Astrocyte (in vitro differentiated cells and primary cell): Measurements from ENCODE around the gene PTPRD. TPM values are rescaled to one million over a fixed set of nuclear protein-coding genes. Genes with fewer than 3 reads are reported as not detected.

ENCODE experiments used
- DNase-seq: peaks from one replicate; pipeline ENCODE4 v3.0.0-alpha.2; 2010; ENCODE audit warnings: low read depth
- FAIRE-seq: peaks from 2 replicates; lab custom pipeline; 2011; peaks lifted over from hg19 to GRCh38; lab: Jason Lieb, UNC
- H2AFZ ChIP-seq: 2 replicates; pipeline ENCODE4 v1.6.0; 2012; ENCODE audit warnings: low read depth, low read length, inconsistent platforms
- H3K27ac ChIP-seq: 2 replicates; pipeline ENCODE4 v1.5.1; 2011; ENCODE audit warnings: low read depth, low read length, inconsistent platforms
- H3K27me3 ChIP-seq: 2 replicates; pipeline ENCODE4 v1.6.0; 2011; ENCODE audit warnings: low read length, inconsistent platforms; ENCODE audit not compliant: insufficient read depth
- H3K36me3 ChIP-seq: 2 replicates; pipeline ENCODE4 v1.5.1; 2011; ENCODE audit warnings: low read length, inconsistent platforms; ENCODE audit not compliant: insufficient read depth
- H3K4me1 ChIP-seq: 2 replicates; pipeline ENCODE4 v1.5.1; 2011; ENCODE audit warnings: low read length, inconsistent platforms; ENCODE audit not compliant: insufficient read depth
- H3K4me2 ChIP-seq: 2 replicates; pipeline ENCODE4 v1.6.0; 2012; ENCODE audit warnings: low read length, inconsistent platforms
- H3K4me3 ChIP-seq: 2 replicates; pipeline ENCODE4 v1.5.1; 2011; ENCODE audit warnings: low read depth, mild to moderate bottlenecking, low read length, inconsistent platforms; ENCODE audit not compliant: insufficient read depth
- H3K79me2 ChIP-seq: 2 replicates; pipeline ENCODE4 v1.6.0; 2012; ENCODE audit warnings: mild to moderate bottlenecking, low read length, inconsistent platforms; ENCODE audit not compliant: insufficient read depth
- H3K9ac ChIP-seq: 2 replicates; pipeline ENCODE4 v1.6.0; 2012; ENCODE audit warnings: mild to moderate bottlenecking, low read length, inconsistent platforms
- H3K9me3 ChIP-seq: 2 replicates; pipeline ENCODE4 v1.5.1; 2012; ENCODE audit warnings: low read depth, mild to moderate bottlenecking, low read length, inconsistent platforms; ENCODE audit not compliant: insufficient read depth
- H4K20me1 ChIP-seq: 2 replicates; pipeline ENCODE4 v1.6.0; 2012; ENCODE audit warnings: low read length, inconsistent platforms; ENCODE audit not compliant: insufficient read depth
- H3K27ac Mint-ChIP-seq: one replicate; pipeline ENCODE4 v1.8.0; 2021; ENCODE audit warnings: mild to moderate bottlenecking, mixed read lengths; ENCODE audit not compliant: unreplicated experiment
- H3K27me3 Mint-ChIP-seq: one replicate; pipeline ENCODE4 v1.8.0; 2021; ENCODE audit warnings: low read depth, mixed read lengths; ENCODE audit not compliant: unreplicated experiment
- H3K36me3 Mint-ChIP-seq: one replicate; pipeline ENCODE4 v1.8.0; 2021; ENCODE audit warnings: low read depth, mixed read lengths; ENCODE audit not compliant: unreplicated experiment
- H3K4me1 Mint-ChIP-seq: one replicate; pipeline ENCODE4 v1.8.0; 2021; ENCODE audit warnings: low read depth, mixed read lengths; ENCODE audit not compliant: unreplicated experiment
- H3K4me3 Mint-ChIP-seq: one replicate; pipeline ENCODE4 v1.8.0; 2021; ENCODE audit warnings: mild to moderate bottlenecking, moderate library complexity, mixed read lengths; ENCODE audit not compliant: unreplicated experiment
- H3K9me3 Mint-ChIP-seq: one replicate; pipeline ENCODE4 v1.8.0; 2021; ENCODE audit warnings: mild to moderate bottlenecking, mixed read lengths; ENCODE audit not compliant: unreplicated experiment
- CTCF ChIP-seq: IDR thresholded peaks from 2 replicates; pipeline ENCODE4 v1.5.1; 2011; ENCODE audit warnings: low read depth, mild to moderate bottlenecking, inconsistent platforms, low read length, moderate library complexity; ENCODE audit not compliant: insufficient read depth
- EZH2 ChIP-seq: IDR thresholded peaks from 2 replicates; pipeline ENCODE4 v1.6.1; 2012; ENCODE audit warnings: mild to moderate bottlenecking, low read length, inconsistent platforms; ENCODE audit not compliant: insufficient read depth
- total RNA-seq: library from RNA; stranded (reverse); gene quantifications from 2 replicates; pipeline ENCODE4 v1.2.1, GENCODE V29; 2021

The PTPRD gene
- total RNA-seq, 1 donor from 2014 or later, result 88.1 TPM

DNA sequence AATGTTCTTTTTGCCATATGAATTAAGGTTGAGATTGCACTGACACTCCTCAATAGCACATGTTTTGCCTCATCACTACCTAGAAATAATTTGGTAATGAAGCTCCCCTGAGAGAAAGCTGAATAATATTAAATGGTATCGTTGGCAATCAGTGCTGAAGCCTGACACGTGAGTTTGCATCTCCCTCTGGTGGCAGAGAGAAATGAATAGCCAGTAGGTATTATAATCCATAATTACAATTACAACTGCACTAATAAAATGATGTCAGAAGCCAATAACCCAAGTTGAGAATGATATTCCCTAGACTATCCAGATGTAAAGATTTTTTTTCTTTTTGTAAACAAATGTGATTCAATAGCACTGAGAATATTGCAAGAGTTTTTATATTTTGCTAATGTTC lies 700.3 kb downstream of the PTPRD start:
- Histone ChIP-seq H3K9me3 (no peaks in the 10 kb centered on the region), H3K36me3 (no peaks in the 10 kb centered on the region), H3K79me2 (no peaks in the 10 kb centered on the region), H4K20me1 (no peaks in the 10 kb centered on the region), H3K4me3 (no peak overlapping the region), H3K27ac (no peak overlapping the region), H3K4me2 (no peak overlapping the region), H2AFZ (no peak overlapping the region), H3K27me3 (no peaks in the 10 kb centered on the region), H3K9ac (no peak overlapping the region), H3K4me1 (no peaks in the 10 kb centered on the region)
- no peak overlapping the region for H3K4me3 Mint-ChIP-seq
- FAIRE-seq (no peak), DNase-seq (no peak)
- H3K9me3 Mint-ChIP-seq, result peaks cover 4% of the 10 kb centered on the region
- TF ChIP-seq EZH2 (no peak), CTCF (peak; percentile 37)
- H3K27me3 Mint-ChIP-seq, result no peaks in the 10 kb centered on the region
- H3K36me3 Mint-ChIP-seq, result no peaks in the 10 kb centered on the region
- peak overlapping the region; percentile 19 for H3K27ac Mint-ChIP-seq
- no peaks in the 10 kb centered on the region for H3K4me1 Mint-ChIP-seq

DNA sequence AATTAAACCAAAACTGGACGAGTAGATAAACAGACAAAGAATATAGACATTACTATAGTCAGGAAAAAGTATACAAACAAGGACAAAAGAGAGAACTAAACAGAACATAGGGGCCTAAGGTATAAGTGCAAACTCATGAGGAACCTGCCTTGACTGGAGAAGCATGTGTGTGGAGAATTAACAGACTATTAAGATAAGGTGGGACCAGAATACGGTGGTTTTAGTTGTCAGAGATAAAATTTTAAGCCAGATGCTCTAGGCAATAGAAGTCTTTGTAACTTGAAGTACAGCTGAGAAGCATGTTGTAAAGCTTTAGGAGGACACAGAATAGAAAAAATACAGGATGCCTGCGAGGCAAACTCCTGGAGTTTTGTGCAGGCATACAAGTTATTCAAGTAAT lies 707.1 kb downstream of the PTPRD start:
- Histone ChIP-seq H2AFZ (no peak overlapping the region), H4K20me1 (no peaks in the 10 kb centered on the region), H3K9ac (no peak overlapping the region), H3K36me3 (no peaks in the 10 kb centered on the region), H3K27me3 (no peaks in the 10 kb centered on the region), H3K4me2 (no peak overlapping the region), H3K9me3 (no peaks in the 10 kb centered on the region), H3K4me1 (no peaks in the 10 kb centered on the region), H3K79me2 (no peaks in the 10 kb centered on the region), H3K4me3 (no peak overlapping the region), H3K27ac (no peak overlapping the region)
- H3K27ac Mint-ChIP-seq, result no peak overlapping the region
- DNase-seq, result no peak
- H3K4me3 Mint-ChIP-seq, result no peak overlapping the region
- no peak for FAIRE-seq
- H3K27me3 Mint-ChIP-seq, result no peaks in the 10 kb centered on the region
- no peaks in the 10 kb centered on the region for H3K4me1 Mint-ChIP-seq
- TF ChIP-seq CTCF (no peak), EZH2 (no peak)
- no peaks in the 10 kb centered on the region for H3K36me3 Mint-ChIP-seq
- H3K9me3 Mint-ChIP-seq, result no peaks in the 10 kb centered on the region

DNA sequence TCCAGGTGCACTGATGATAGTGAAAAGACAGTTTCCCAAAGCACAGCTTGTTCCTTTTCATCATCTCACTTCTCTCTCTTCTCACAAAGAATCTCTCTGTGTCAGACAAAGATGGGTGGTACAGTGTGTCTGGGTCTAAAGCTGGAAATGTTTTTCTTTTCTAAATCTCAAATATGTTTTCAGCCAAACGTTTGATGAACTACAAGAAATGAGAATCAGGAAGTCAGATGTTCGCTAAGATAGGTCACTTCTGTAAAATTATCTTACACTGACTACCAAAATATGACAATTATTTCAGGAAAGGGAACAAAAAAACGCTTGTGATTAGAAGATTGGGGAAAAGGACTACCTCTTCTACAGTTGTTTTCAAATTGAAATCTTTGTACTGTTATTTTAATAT lies 708.8 kb downstream of the PTPRD start:
- no peak overlapping the region for H3K4me3 ChIP-seq
- no peak overlapping the region for H3K27ac Mint-ChIP-seq
- H3K27ac ChIP-seq, result no peak overlapping the region
- H3K4me1 Mint-ChIP-seq, result no peaks in the 10 kb centered on the region
- FAIRE-seq (no peak), DNase-seq (no peak)
- no peaks in the 10 kb centered on the region for H3K36me3 Mint-ChIP-seq
- H3K36me3 ChIP-seq, result no peaks in the 10 kb centered on the region
- no peak overlapping the region for H3K4me2 ChIP-seq
- no peaks in the 10 kb centered on the region for H4K20me1 ChIP-seq
- no peaks in the 10 kb centered on the region for H3K4me1 ChIP-seq
- H3K4me3 Mint-ChIP-seq, result no peak overlapping the region
- no peaks in the 10 kb centered on the region for H3K9me3 ChIP-seq
- H2AFZ ChIP-seq, result no peak overlapping the region
- H3K27me3 Mint-ChIP-seq, result no peaks in the 10 kb centered on the region
- no peaks in the 10 kb centered on the region for H3K27me3 ChIP-seq
- TF ChIP-seq EZH2 (no peak), CTCF (no peak)
- no peak overlapping the region for H3K9ac ChIP-seq
- no peaks in the 10 kb centered on the region for H3K79me2 ChIP-seq
- H3K9me3 Mint-ChIP-seq, result no peaks in the 10 kb centered on the region
